ENCODE measurements around the gene ANXA7.

The ANXA7 gene

DNA sequence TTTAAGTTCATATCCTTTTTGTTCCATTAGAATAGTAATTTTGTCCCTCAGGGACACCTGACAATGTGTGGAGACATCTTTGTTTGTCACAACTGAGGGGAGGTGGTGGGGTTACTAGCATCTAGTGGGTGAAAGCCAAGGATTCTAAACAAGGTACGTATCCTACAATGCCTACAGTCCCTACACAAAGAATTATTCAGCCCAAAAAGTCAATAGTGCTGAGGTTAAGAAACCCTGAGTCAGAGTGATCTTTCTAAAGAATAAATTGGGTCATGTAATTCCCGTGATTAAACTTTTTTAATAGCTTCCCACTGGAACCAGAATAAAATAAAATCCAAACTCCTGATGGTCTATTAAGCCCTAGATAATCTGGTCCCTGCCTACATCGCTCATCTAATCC is 2.7 kb upstream of the ANXA7 start:
- no peak overlapping the region for H2AFZ ChIP-seq (ENCODE audit: low read length)
- H3K9me2 ChIP-seq (replicated peaks; ENCODE audit: low read depth, low read length) = no peaks in the 10 kb centered on the region
- H3K36me3 ChIP-seq (ENCODE audit: insufficient read depth, low read length) = no peaks in the 10 kb centered on the region
- no peaks in the 10 kb centered on the region; the same call in 1 of the 2 replicates for H3F3A ChIP-seq (ENCODE audit: low read depth)
- no peak overlapping the region for H3K9ac ChIP-seq (ENCODE audit: low read depth, low read length, poor library complexity, severe bottlenecking)
- H3K4me1 ChIP-seq (ENCODE audit: insufficient read depth, low read length, poor library complexity, severe bottlenecking) = peaks cover 16% of the 10 kb centered on the region
- H3K4me3 ChIP-seq (ENCODE audit: low read length, poor library complexity, severe bottlenecking) = no peak overlapping the region
- H3K9me3 ChIP-seq (ENCODE audit: insufficient read depth, low read depth, low read length) = no peaks in the 10 kb centered on the region
- no peaks in the 10 kb centered on the region for H4K20me1 ChIP-seq (ENCODE audit: insufficient read depth, low read length, poor library complexity, severe bottlenecking)
- H3K4me2 ChIP-seq (ENCODE audit: low read depth, low read length, poor library complexity, severe bottlenecking) = no peak overlapping the region
- TF ChIP-seq EZH2phosphoT487 (IDR thresholded peaks at IDR 0.05; ENCODE audit: borderline replicate concordance) = no peak
- peaks cover 14% of the 10 kb centered on the region for H3K79me2 ChIP-seq (ENCODE audit: insufficient read depth, low read length)
- no peaks in the 10 kb centered on the region for H3K27me3 ChIP-seq (ENCODE audit: insufficient read depth, low read length, poor library complexity, severe bottlenecking)

DNA sequence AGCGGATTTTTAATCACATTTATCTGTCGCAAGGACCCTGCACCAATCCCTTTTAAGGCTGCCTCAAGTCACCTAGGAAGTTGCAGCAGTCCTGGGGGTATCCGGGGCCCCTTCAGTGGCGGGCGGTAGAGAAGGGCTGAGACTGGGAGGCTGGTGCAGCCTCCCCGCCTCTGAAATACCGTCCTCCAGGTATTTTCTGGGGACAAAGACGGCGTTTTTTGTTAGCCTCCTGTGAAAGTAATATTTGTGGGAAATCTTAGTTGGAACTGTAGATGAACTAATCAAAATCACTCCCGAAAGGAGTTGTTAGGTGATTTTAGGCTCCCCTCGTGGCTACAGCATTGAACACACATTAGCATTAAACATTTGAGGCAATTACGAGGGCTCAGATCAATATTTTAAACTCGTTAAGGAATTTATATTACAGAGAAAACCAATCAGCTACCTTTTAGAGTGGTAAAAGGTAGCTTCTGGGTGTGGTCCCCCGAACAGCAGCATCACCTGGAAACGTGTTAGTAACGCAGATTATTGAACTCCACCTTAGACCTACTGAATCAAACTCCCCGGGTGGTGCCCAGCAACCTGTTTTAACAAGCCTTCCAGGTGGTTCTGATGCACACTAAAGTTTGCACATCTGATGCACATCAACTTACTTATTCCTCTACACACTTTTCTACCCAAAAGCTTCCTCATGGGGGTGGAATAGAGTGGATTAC is 530 bp upstream of the ANXA7 start:
- Histone ChIP-seq H3K79me2 (ENCODE audit: insufficient read depth, low read length) (peaks cover 36% of the 10 kb centered on the region), H3K36me3 (ENCODE audit: insufficient read depth, low read length) (no peaks in the 10 kb centered on the region), H3K9me3 (ENCODE audit: insufficient read depth, low read depth, low read length) (no peaks in the 10 kb centered on the region)

DNA sequence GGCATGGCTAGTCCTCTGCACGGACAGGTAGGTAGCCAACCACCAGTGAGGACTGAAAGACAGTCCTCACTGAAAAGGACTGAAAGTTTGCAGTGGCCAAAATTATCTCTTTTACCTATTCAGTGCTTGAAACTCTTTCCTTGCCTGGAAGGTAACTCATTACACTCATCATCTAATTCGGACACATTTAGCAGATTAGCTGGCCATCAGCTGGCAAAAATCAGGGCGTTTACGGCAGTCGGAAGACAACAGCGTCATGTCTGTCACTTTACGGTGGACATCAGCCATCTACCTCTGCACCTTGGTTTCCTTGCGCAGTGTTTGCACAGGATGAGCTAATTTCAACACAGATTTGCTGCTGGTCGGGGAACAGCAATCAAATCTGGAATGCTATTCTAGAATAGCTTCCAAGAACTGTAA is 740 bp downstream of the ANXA7 start:
- H3K4me1 ChIP-seq (ENCODE audit: insufficient read depth, low read length, poor library complexity, severe bottlenecking) = peaks cover 34% of the 10 kb centered on the region
- no peak for TF ChIP-seq EZH2phosphoT487 (IDR thresholded peaks at IDR 0.05; ENCODE audit: borderline replicate concordance)
- TF ChIP-seq, protein P1, sequence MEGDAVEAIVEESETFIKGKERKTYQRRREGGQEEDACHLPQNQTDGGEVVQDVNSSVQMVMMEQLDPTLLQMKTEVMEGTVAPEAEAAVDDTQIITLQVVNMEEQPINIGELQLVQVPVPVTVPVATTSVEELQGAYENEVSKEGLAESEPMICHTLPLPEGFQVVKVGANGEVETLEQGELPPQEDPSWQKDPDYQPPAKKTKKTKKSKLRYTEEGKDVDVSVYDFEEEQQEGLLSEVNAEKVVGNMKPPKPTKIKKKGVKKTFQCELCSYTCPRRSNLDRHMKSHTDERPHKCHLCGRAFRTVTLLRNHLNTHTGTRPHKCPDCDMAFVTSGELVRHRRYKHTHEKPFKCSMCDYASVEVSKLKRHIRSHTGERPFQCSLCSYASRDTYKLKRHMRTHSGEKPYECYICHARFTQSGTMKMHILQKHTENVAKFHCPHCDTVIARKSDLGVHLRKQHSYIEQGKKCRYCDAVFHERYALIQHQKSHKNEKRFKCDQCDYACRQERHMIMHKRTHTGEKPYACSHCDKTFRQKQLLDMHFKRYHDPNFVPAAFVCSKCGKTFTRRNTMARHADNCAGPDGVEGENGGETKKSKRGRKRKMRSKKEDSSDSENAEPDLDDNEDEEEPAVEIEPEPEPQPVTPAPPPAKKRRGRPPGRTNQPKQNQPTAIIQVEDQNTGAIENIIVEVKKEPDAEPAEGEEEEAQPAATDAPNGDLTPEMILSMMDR (conservative IDR thresholded peaks at IDR 0.05; ENCODE audit: low read length) = no peak
- H3K4me2 ChIP-seq (ENCODE audit: low read depth, low read length, poor library complexity, severe bottlenecking) = peak overlapping the region; percentile 98
- H3K27me3 ChIP-seq (ENCODE audit: insufficient read depth, low read length, poor library complexity, severe bottlenecking) = no peaks in the 10 kb centered on the region
- H3K9me3 ChIP-seq (ENCODE audit: insufficient read depth, low read depth, low read length) = no peaks in the 10 kb centered on the region
- H3F3A ChIP-seq (ENCODE audit: low read depth) = no peaks in the 10 kb centered on the region; the same call in 1 of the 2 replicates
- no peaks in the 10 kb centered on the region for H3K9me2 ChIP-seq (replicated peaks; ENCODE audit: low read depth, low read length)
- H3K4me3 ChIP-seq (ENCODE audit: low read length, poor library complexity, severe bottlenecking) = peak overlapping the region; percentile 93
- no peaks in the 10 kb centered on the region for H3K36me3 ChIP-seq (ENCODE audit: insufficient read depth, low read length)
- H3K79me2 ChIP-seq (ENCODE audit: insufficient read depth, low read length) = peaks cover 49% of the 10 kb centered on the region
- H2AFZ ChIP-seq (ENCODE audit: low read length) = peak overlapping the region; percentile 92
- peak overlapping the region; percentile 90 for H3K9ac ChIP-seq (ENCODE audit: low read depth, low read length, poor library complexity, severe bottlenecking)
- H4K20me1 ChIP-seq (ENCODE audit: insufficient read depth, low read length, poor library complexity, severe bottlenecking) = peaks cover 11% of the 10 kb centered on the region

More for the DNA sequence above, 530 bp upstream of the ANXA7 start:
- Histone ChIP-seq H3K9me2 (replicated peaks; ENCODE audit: low read depth, low read length) (no peaks in the 10 kb centered on the region), H2AFZ (ENCODE audit: low read length) (peak overlapping the region; percentile 92), H3K4me2 (ENCODE audit: low read depth, low read length, poor library complexity, severe bottlenecking) (peak overlapping the region; percentile 85), H3K4me1 (ENCODE audit: insufficient read depth, low read length, poor library complexity, severe bottlenecking) (peaks cover 28% of the 10 kb centered on the region), H3K4me3 (ENCODE audit: low read length, poor library complexity, severe bottlenecking) (peak overlapping the region; percentile 93), H3K27me3 (ENCODE audit: insufficient read depth, low read length, poor library complexity, severe bottlenecking) (no peaks in the 10 kb centered on the region), H3K9ac (ENCODE audit: low read depth, low read length, poor library complexity, severe bottlenecking) (peak overlapping the region; percentile 90), H4K20me1 (ENCODE audit: insufficient read depth, low read length, poor library complexity, severe bottlenecking) (no peaks in the 10 kb centered on the region), H3F3A (ENCODE audit: low read depth) (no peaks in the 10 kb centered on the region; the same call in 1 of the 2 replicates)
- TF ChIP-seq EZH2phosphoT487 (IDR thresholded peaks at IDR 0.05; ENCODE audit: borderline replicate concordance) = no peak
- TF ChIP-seq, protein P1 (conservative IDR thresholded peaks at IDR 0.05; ENCODE audit: low read length) = peak; percentile 26; the same call in 1 of the 2 replicates

Data from Loucy (cell line).